PC-3 (cell line): ENCODE results near the gene NCOA7. TPM values are rescaled to one million over a fixed set of nuclear protein-coding genes. Genes with fewer than 3 reads are reported as not detected.

Experiments used
- ATAC-seq: fragments of 200-7000 bp; cut with Tn5 transposase; 2 replicates; pipeline ENCODE4 v1.9.1; 2020; ENCODE audit warnings: mild to moderate bottlenecking, moderate library complexity
- BruUV-seq: library from RNA; stranded (reverse); fragments of 400-500 nt; replicated peaks from 2 replicates; lab custom pipeline; 2021; lab: Mats Ljungman, UMichigan
- CTCF ChIA-PET: fragments of 300-600 bp; sonication (Branson Sonifier 250); formaldehyde crosslinking; loops from one replicate; lab custom pipeline; 2022; ENCODE audit warnings: antibody characterized with exemption; lab: Charles Lee
- POLR2A ChIA-PET: fragments of 300-600 bp; sonication (Branson Sonifier 250); formaldehyde crosslinking; loops from one replicate; lab custom pipeline; 2022; ENCODE audit warnings: antibody characterized with exemption; ENCODE audit not compliant: unreplicated experiment; lab: Charles Lee
- DNase-seq: peaks from one replicate; pipeline ENCODE4 v3.0.0-alpha.2; 2015
- H2AFZ ChIP-seq: fragments of 300-600 bp; sonication (generic); 2 replicates; pipeline ENCODE4 v1.6.0; 2016; ENCODE audit warnings: antibody characterized with exemption, low read length
- H3F3A ChIP-seq: fragments of 300-600 bp; sonication (generic); one replicate; pipeline ENCODE4 v1.6.0; 2017; ENCODE audit warnings: antibody characterized with exemption, low read length, control low read depth, mild to moderate bottlenecking; ENCODE audit not compliant: unreplicated experiment
- H3K27ac ChIP-seq: fragments of 300-600 bp; sonication (generic); 2 replicates; pipeline ENCODE4 v1.5.1; 2016; ENCODE audit warnings: mild to moderate bottlenecking, low read length
- H3K27me3 ChIP-seq: fragments of 300-600 bp; sonication (generic); 2 replicates; pipeline ENCODE4 v1.6.1; 2016; ENCODE audit warnings: low read length, mixed read lengths
- H3K36me3 ChIP-seq: fragments of 300-600 bp; sonication (generic); 2 replicates; pipeline ENCODE4 v1.6.1; 2016; ENCODE audit warnings: low read depth, mixed run types, low read length, mixed read lengths
- H3K4me1 ChIP-seq: fragments of 300-600 bp; sonication (generic); 2 replicates; pipeline ENCODE4 v1.5.1; 2016; ENCODE audit warnings: low read length; ENCODE audit not compliant: insufficient read depth
- H3K4me2 ChIP-seq: fragments of 300-600 bp; sonication (generic); 2 replicates; pipeline ENCODE4 v1.6.0; 2016; ENCODE audit warnings: low read length
- H3K4me3 ChIP-seq: fragments of 300-600 bp; sonication (generic); 2 replicates; pipeline ENCODE4 v1.5.1; 2016; ENCODE audit warnings: mild to moderate bottlenecking, low read length, mixed read lengths
- H3K79me2 ChIP-seq: fragments of 300-600 bp; sonication (generic); 2 replicates; pipeline ENCODE4 v1.6.1; 2017; ENCODE audit warnings: low read length, mixed read lengths
- H3K9ac ChIP-seq: fragments of 300-600 bp; sonication (generic); 2 replicates; pipeline ENCODE4 v1.6.0; 2016; ENCODE audit warnings: mild to moderate bottlenecking, low read length
- H3K9me2 ChIP-seq: fragments of 300-600 bp; sonication (generic); replicated peaks from 2 replicates; pipeline ENCODE4 v1.6.1; 2016; ENCODE audit warnings: mixed run types, low read length, mixed read lengths
- H3K9me3 ChIP-seq: fragments of 300-600 bp; sonication (generic); 2 replicates; pipeline ENCODE4 v1.6.1; 2016; ENCODE audit warnings: low read length, mixed read lengths
- H4K20me1 ChIP-seq: fragments of 300-600 bp; sonication (generic); 2 replicates; pipeline ENCODE4 v1.6.1; 2016; ENCODE audit warnings: low read length, mixed read lengths
- EZH2 ChIP-seq: fragments of 300-600 bp; sonication (generic); IDR thresholded peaks from one replicate; pipeline ENCODE4 v1.6.1; 2017; ENCODE audit warnings: antibody characterized with exemption, mild to moderate bottlenecking, low read length; ENCODE audit not compliant: unreplicated experiment
- EZH2phosphoT487 ChIP-seq: fragments of 300-600 bp; sonication (generic); IDR thresholded peaks from 2 replicates; pipeline ENCODE4 v1.6.1; 2018; ENCODE audit warnings: mild to moderate bottlenecking, antibody characterized with exemption, low read length, borderline replicate concordance
- intact Hi-C: fragments of 100-400 bp; cut with micrococcal nuclease; formaldehyde crosslinking; loops from 2 replicates; pipeline ENCODE4 v1.9.0; 2023
- total RNA-seq: library from RNA; depleted of rRNA; stranded (reverse); fragments of >200 nt; gene quantifications from 2 replicates; pipeline ENCODE4 v1.2.3, GENCODE V29; 2014
- TF ChIP-seq, protein P1 (sequence below): fragments of 300-600 bp; sonication (generic); conservative IDR thresholded peaks from 2 replicates; pipeline ENCODE4 v1.5.1; 2017; ENCODE audit warnings: antibody characterized with exemption, low read depth, mild to moderate bottlenecking, low read length

Gene NCOA7
- total RNA-seq, 1 experiment from 2014 or later = 13.4 TPM

DNA sequence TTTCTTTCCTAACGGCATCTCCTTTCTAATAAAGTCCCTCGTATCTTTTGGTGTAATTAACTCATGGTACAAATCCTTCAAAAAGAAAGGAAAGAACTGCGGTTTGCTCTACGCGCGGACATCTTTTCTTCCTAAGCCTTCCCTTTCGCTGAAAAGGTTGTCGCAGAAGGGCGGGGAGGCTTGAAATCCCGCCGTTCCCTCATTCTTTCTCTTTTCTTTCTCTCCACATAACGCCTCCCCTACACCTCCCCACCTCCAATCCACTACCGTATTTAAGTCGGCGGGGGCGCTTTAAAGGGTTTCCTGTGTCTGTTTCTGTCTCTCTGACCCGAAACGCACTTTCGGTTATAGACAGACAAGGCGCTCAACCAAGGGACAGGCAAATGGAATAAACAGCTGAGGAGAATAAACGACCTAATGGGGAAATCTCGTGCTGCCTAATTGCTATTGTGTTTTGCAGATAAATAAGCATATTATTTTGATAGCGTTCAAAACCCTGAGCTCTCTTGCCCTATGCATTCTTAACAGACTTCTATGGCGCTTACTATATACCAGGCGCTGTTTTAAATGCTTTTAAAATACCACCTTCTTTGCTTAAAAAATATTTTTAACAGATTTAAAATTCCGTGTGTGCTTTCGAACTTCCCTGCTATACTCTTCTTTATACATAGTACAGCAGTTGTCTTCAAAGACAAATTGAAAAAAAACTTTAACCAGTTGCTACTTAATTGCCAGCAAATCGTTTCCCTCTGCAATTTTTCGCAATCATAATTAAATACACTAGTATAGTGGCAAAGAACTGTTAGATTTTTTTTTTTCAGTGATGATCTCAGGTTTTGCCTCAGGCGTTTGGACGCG, 43.8 kb upstream of the NCOA7 start:
- Histone ChIP-seq H3K9me3 (no peaks in the 10 kb centered on the region), H3K27me3 (peaks cover 94% of the 10 kb centered on the region), H3F3A (no peaks in the 10 kb centered on the region), H3K79me2 (no peaks in the 10 kb centered on the region), H3K4me2 (peak overlapping the region; percentile 94), H3K4me3 (peak overlapping the region; percentile 54), H2AFZ (no peak overlapping the region; the same call in 1 of the 2 replicates), H3K27ac (no peak overlapping the region), H3K9me2 (no peaks in the 10 kb centered on the region), H3K36me3 (no peaks in the 10 kb centered on the region), H4K20me1 (no peaks in the 10 kb centered on the region), H3K9ac (no peak overlapping the region), H3K4me1 (peaks cover 26% of the 10 kb centered on the region)
- no peak for ATAC-seq
- no TSS peak for BruUV-seq
- ChIA-PET CTCF (no interaction called here), POLR2A (no interaction called here)
- intact Hi-C loops = no loop called here
- peak; percentile 80 for TF ChIP-seq EZH2
- TF ChIP-seq, protein P1, sequence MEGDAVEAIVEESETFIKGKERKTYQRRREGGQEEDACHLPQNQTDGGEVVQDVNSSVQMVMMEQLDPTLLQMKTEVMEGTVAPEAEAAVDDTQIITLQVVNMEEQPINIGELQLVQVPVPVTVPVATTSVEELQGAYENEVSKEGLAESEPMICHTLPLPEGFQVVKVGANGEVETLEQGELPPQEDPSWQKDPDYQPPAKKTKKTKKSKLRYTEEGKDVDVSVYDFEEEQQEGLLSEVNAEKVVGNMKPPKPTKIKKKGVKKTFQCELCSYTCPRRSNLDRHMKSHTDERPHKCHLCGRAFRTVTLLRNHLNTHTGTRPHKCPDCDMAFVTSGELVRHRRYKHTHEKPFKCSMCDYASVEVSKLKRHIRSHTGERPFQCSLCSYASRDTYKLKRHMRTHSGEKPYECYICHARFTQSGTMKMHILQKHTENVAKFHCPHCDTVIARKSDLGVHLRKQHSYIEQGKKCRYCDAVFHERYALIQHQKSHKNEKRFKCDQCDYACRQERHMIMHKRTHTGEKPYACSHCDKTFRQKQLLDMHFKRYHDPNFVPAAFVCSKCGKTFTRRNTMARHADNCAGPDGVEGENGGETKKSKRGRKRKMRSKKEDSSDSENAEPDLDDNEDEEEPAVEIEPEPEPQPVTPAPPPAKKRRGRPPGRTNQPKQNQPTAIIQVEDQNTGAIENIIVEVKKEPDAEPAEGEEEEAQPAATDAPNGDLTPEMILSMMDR = no peak
- DNase-seq = peak; percentile 7

DNA sequence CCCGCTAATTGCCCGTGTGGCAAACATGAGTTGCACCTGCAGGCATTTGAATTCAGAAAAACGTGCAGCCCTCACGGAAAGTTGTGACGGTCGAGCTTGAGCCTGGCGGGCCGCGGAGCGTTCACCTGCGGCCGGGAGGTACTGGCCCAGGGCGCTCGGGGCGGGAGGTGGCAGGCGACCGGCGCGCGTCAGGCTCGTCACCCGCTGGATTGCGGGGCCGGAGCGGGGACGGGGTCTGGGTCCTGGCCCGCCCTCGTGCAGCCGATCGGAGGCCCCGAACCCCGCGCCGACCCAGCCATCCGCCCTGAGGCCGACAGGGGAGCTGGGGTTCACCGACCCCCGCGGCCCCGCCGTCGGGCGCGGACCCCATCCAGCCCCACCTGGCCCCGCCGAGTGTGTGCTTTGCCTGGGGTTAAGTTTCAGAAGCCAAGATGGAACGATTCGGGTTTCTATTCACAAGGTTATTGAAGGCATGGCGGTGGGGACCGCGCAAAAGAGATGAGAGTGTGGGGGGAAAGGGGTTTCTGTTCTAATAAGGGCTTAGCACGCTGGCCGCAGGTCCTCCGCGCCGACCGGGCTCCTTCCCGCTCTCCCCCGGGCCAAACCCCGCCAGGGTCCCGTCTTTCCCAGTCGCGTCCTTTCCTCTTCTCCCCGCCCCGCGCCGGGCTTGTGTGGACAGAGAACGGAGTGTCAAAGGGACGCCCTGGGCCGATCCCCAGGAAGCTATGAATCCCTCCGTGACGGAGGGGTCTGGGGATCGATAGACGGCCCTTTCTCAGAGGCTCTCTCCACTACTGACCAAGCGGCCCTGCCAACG, 43.0 kb upstream of the NCOA7 start:
- peaks cover 90% of the 10 kb centered on the region for H3K27me3 ChIP-seq
- ATAC-seq = peak; percentile 21
- H3K9me3 ChIP-seq = no peaks in the 10 kb centered on the region
- TF ChIP-seq EZH2 = peak; percentile 50
- TF ChIP-seq, protein P1 = no peak
- peak; percentile 73; the same call in 1 of the 2 replicates for TF ChIP-seq EZH2phosphoT487
- H4K20me1 ChIP-seq = no peaks in the 10 kb centered on the region
- H3K4me1 ChIP-seq = peaks cover 26% of the 10 kb centered on the region
- intact Hi-C loops = no loop called here
- DNase-seq = no peak
- peak overlapping the region; percentile 71 for H3K4me3 ChIP-seq
- ChIA-PET POLR2A (no interaction called here), CTCF (no interaction called here)
- no peaks in the 10 kb centered on the region for H3F3A ChIP-seq
- H3K36me3 ChIP-seq = no peaks in the 10 kb centered on the region
- no peak overlapping the region for H3K27ac ChIP-seq
- H3K9ac ChIP-seq = no peak overlapping the region
- no peaks in the 10 kb centered on the region for H3K9me2 ChIP-seq
- H2AFZ ChIP-seq = peak overlapping the region; percentile 78; the same call in 1 of the 2 replicates
- no peaks in the 10 kb centered on the region for H3K79me2 ChIP-seq
- peak overlapping the region; percentile 94 for H3K4me2 ChIP-seq
- BruUV-seq = no TSS peak
